GM23248 (cell line): Measurements from ENCODE around the gene TIMM21. TPM values are rescaled to one million over a fixed set of nuclear protein-coding genes. Genes with fewer than 3 reads are reported as not detected.

Experiments used
- DNase-seq: peaks from one replicate; pipeline ENCODE4 v3.0.0-alpha.2; 2015
- H2AFZ ChIP-seq: fragments of 200-600 bp; sonication (generic); 2 replicates; pipeline ENCODE4 v1.6.1; 2016; ENCODE audit warnings: antibody characterized with exemption
- H3F3A ChIP-seq: fragments of 200-600 bp; sonication (generic); 2 replicates; pipeline ENCODE4 v1.6.1; 2016; ENCODE audit warnings: mild to moderate bottlenecking, antibody characterized with exemption, mixed run types; ENCODE audit not compliant: insufficient read depth
- H3K27ac ChIP-seq: fragments of 200-600 bp; sonication (generic); 2 replicates; pipeline ENCODE4 v1.5.1; 2016; ENCODE audit warnings: mild to moderate bottlenecking
- H3K27me3 ChIP-seq: fragments of 200-600 bp; sonication (generic); replicated peaks from 2 replicates; pipeline ENCODE4 v1.6.1; 2016; ENCODE audit warnings: mild to moderate bottlenecking; ENCODE audit not compliant: insufficient read depth
- H3K36me3 ChIP-seq: fragments of 200-600 bp; sonication (generic); 2 replicates; pipeline ENCODE4 v1.6.1; 2016; ENCODE audit warnings: low read depth, mild to moderate bottlenecking
- H3K4me1 ChIP-seq: fragments of 200-600 bp; sonication (generic); 2 replicates; pipeline ENCODE4 v1.6.1; 2016; ENCODE audit warnings: mild to moderate bottlenecking; ENCODE audit not compliant: insufficient read depth
- H3K4me2 ChIP-seq: fragments of 200-600 bp; sonication (generic); one replicate; pipeline ENCODE4 v1.6.1; 2016; ENCODE audit warnings: mild to moderate bottlenecking; ENCODE audit not compliant: unreplicated experiment
- H3K4me3 ChIP-seq: fragments of 200-600 bp; sonication (generic); 2 replicates; pipeline ENCODE4 v1.5.1; 2016; ENCODE audit warnings: mild to moderate bottlenecking
- H3K79me2 ChIP-seq: fragments of 200-600 bp; sonication (generic); 2 replicates; pipeline ENCODE4 v1.6.1; 2016; ENCODE audit warnings: mild to moderate bottlenecking; ENCODE audit not compliant: insufficient read depth
- H3K9ac ChIP-seq: fragments of 200-600 bp; sonication (generic); 2 replicates; pipeline ENCODE4 v1.6.1; 2016; ENCODE audit warnings: mild to moderate bottlenecking
- H3K9me2 ChIP-seq: fragments of 200-600 bp; sonication (generic); 2 replicates; pipeline ENCODE4 v1.6.1; 2016; ENCODE audit warnings: mixed run types, mild to moderate bottlenecking, moderate library complexity; ENCODE audit not compliant: insufficient read depth
- H3K9me3 ChIP-seq: fragments of 200-600 bp; sonication (generic); one replicate; pipeline ENCODE4 v1.6.1; 2017; ENCODE audit warnings: low read depth
- H4K20me1 ChIP-seq: fragments of 200-600 bp; sonication (generic); 2 replicates; pipeline ENCODE4 v1.6.0; 2016; ENCODE audit not compliant: insufficient read depth
- EZH2 ChIP-seq: fragments of 200-600 bp; sonication (generic); IDR thresholded peaks from 2 replicates; pipeline ENCODE4 v1.6.1; 2018; ENCODE audit warnings: antibody characterized with exemption, mild to moderate bottlenecking; ENCODE audit not compliant: insufficient read depth, poor library complexity, severe bottlenecking
- EZH2phosphoT487 ChIP-seq: fragments of 200-600 bp; sonication (generic); IDR thresholded peaks from 2 replicates; pipeline ENCODE4 v1.6.1; 2018; ENCODE audit warnings: antibody characterized with exemption, moderate library complexity, mild to moderate bottlenecking, low read depth; ENCODE audit not compliant: insufficient read depth
- WGBS, 2 experiments: methylation state at CpG; one replicate each; pipeline ENCODE4 v1.1.6; 2015 to 2017; ENCODE audit warnings: low lambda C conversion rate in 2 of 2, low coverage in 1 of 2; ENCODE audit errors: missing lambda C conversion rate in 2 of 2; 5-methylcytosine and 5-hydroxymethylcytosine counted together
- in situ Hi-C: fragments of 300-500 bp; cut with MboI; formaldehyde crosslinking; loops from 2 replicates; pipeline ENCODE4 v1.15.0; 2020
- polyA plus RNA-seq: library from polyadenylated mRNA; unstranded; fragments of >200 nt; fragmentation: Nextera tagmentation; extraction: Ambion mirVana; gene quantifications from 2 replicates; pipeline ENCODE4 v1.2.1, GENCODE V29; 2016
- total RNA-seq: library from RNA; depleted of rRNA; stranded (reverse); fragments of >200 nt; shearing (Covaris generic); gene quantifications from 2 replicates; pipeline ENCODE4 v1.2.3, GENCODE V29; 2014

The TIMM21 gene
- total and polyA plus RNA-seq, 2 experiments from 2014 or later = 32.1 to 88.0 TPM

- peaks cover 16% of the 10 kb centered on the region for H3K4me1 ChIP-seq
- H3K9me3 ChIP-seq = no peaks in the 10 kb centered on the region
- no peaks in the 10 kb centered on the region for H3K79me2 ChIP-seq
- no peaks in the 10 kb centered on the region for H3K9me2 ChIP-seq
- H3K27ac ChIP-seq = no peak overlapping the region
- H3K4me2 ChIP-seq = no peak overlapping the region
- H3K36me3 ChIP-seq = no peaks in the 10 kb centered on the region
- peaks cover 24% of the 10 kb centered on the region for H3F3A ChIP-seq
- no peak overlapping the region for H3K9ac ChIP-seq
- in situ Hi-C loops = loop anchor here (25.0 kb wide), 2 partner anchors 297 to 372 kb away; partner anchors contain the start of gene CNDP2
- TF ChIP-seq EZH2phosphoT487 (no peak), EZH2 (no peak)
- H3K27me3 ChIP-seq = peaks cover 19% of the 10 kb centered on the region; the same call in 1 of the 2 replicates
- no peaks in the 10 kb centered on the region for H4K20me1 ChIP-seq
- H3K4me3 ChIP-seq = no peak overlapping the region
- H2AFZ ChIP-seq = no peak overlapping the region
- peak; percentile 53 for DNase-seq
- WGBS, 2 experiments = 66 to 70% methylated on average over 4 of the region's 4 CpGs
These were observed 41.8 kb downstream of the TIMM21 start for GRCh38 chr18:74190086-74190485.

- H3K4me1 ChIP-seq = peaks cover 16% of the 10 kb centered on the region
- no peaks in the 10 kb centered on the region for H3K9me2 ChIP-seq
- TF ChIP-seq EZH2phosphoT487 (no peak), EZH2 (no peak)
- no peaks in the 10 kb centered on the region for H4K20me1 ChIP-seq
- H3K4me3 ChIP-seq = no peak overlapping the region
- DNase-seq = no peak
- H3K79me2 ChIP-seq = no peaks in the 10 kb centered on the region
- H3K27me3 ChIP-seq = peaks cover 12% of the 10 kb centered on the region; the same call in 1 of the 2 replicates
- H2AFZ ChIP-seq = no peak overlapping the region
- 76 to 81% methylated on average over 14 of the region's 14 CpGs for WGBS, 2 experiments
- H3F3A ChIP-seq = peaks cover 24% of the 10 kb centered on the region
- in situ Hi-C loops = loop anchor here (25.0 kb wide), 2 partner anchors 296 to 371 kb away; partner anchors contain the start of gene CNDP2
- no peak overlapping the region for H3K4me2 ChIP-seq
- H3K27ac ChIP-seq = no peak overlapping the region
- H3K9ac ChIP-seq = no peak overlapping the region
- no peaks in the 10 kb centered on the region for H3K36me3 ChIP-seq
- no peaks in the 10 kb centered on the region for H3K9me3 ChIP-seq
These were observed 43.3 kb downstream of the TIMM21 start for GRCh38 chr18:74191577-74191976.

GRCh38 chr18:74194691-74195090 is 46.4 kb downstream of the TIMM21 start:
- Histone ChIP-seq H3K9ac (no peak overlapping the region), H3K4me2 (no peak overlapping the region), H4K20me1 (no peaks in the 10 kb centered on the region), H3K4me3 (no peak overlapping the region), H3K27me3 (peaks cover 12% of the 10 kb centered on the region), H3K9me2 (no peaks in the 10 kb centered on the region), H3K27ac (no peak overlapping the region), H3K36me3 (no peaks in the 10 kb centered on the region), H3F3A (peaks cover 13% of the 10 kb centered on the region), H3K9me3 (no peaks in the 10 kb centered on the region), H2AFZ (no peak overlapping the region), H3K79me2 (no peaks in the 10 kb centered on the region), H3K4me1 (peaks cover 8% of the 10 kb centered on the region)
- in situ Hi-C loops = loop anchor here (5.0 to 25.0 kb wide), 3 partner anchors 138 to 368 kb away; partner anchors contain the start of gene CNDP2
- WGBS, 2 experiments = 50 to 53% methylated on average over 3 of the region's 3 CpGs
- DNase-seq = peak; percentile 42
- TF ChIP-seq EZH2 (no peak), EZH2phosphoT487 (no peak)

GRCh38 chr18:74196220-74197119 is 48.1 kb downstream of the TIMM21 start:
- H4K20me1 ChIP-seq = no peaks in the 10 kb centered on the region
- no peaks in the 10 kb centered on the region for H3F3A ChIP-seq
- no peaks in the 10 kb centered on the region for H3K9me2 ChIP-seq
- peak overlapping the region; percentile 60 for H3K4me3 ChIP-seq
- H3K4me1 ChIP-seq = no peaks in the 10 kb centered on the region
- 1% methylated on average over 9 of the region's 9 CpGs for WGBS, 2 experiments
- H2AFZ ChIP-seq = peak overlapping the region; percentile 78
- DNase-seq = peak; percentile 61
- no peak overlapping the region for H3K9ac ChIP-seq
- H3K36me3 ChIP-seq = no peaks in the 10 kb centered on the region
- H3K27me3 ChIP-seq = peaks cover 12% of the 10 kb centered on the region
- TF ChIP-seq EZH2phosphoT487 = no peak
- no peak for TF ChIP-seq EZH2
- no peak overlapping the region for H3K27ac ChIP-seq
- peak overlapping the region; percentile 79 for H3K4me2 ChIP-seq
- in situ Hi-C loops = loop anchor here (5.0 to 25.0 kb wide), 3 partner anchors 136 to 366 kb away; partner anchors contain the start of gene CNDP2
- no peaks in the 10 kb centered on the region for H3K79me2 ChIP-seq
- no peaks in the 10 kb centered on the region for H3K9me3 ChIP-seq
